HL-60 (cell line): Measurements from ENCODE around the gene MTHFSD.

Experiments
- DNase-seq, 2 experiments: peaks; one replicate each; pipeline ENCODE4 v3.0.0-alpha.2; 2010 to 2020; ENCODE audit warnings: low read depth in 1 of 2, low spot score in 1 of 2
- H3K27ac ChIP-seq: fragments of 250-450 bp; sonication (Bioruptor Pico); replicated peaks from 2 replicates; pipeline ENCODE4 v1.5.1; 2020; ENCODE audit warnings: mild to moderate bottlenecking, moderate library complexity
- H3K27me3 ChIP-seq: fragments of 250-450 bp; sonication (Bioruptor Pico); 2 replicates; pipeline ENCODE4 v1.5.1; 2021; ENCODE audit warnings: mild to moderate bottlenecking, moderate library complexity; ENCODE audit not compliant: insufficient read depth, poor library complexity, severe bottlenecking
- H3K4me3 ChIP-seq: replicated peaks from 2 replicates; pipeline ENCODE4 v1.5.1; 2011; ENCODE audit warnings: mild to moderate bottlenecking, control low read depth, low read length; ENCODE audit not compliant: insufficient read depth
- CTCF ChIP-seq: IDR thresholded peaks from one replicate; pipeline ENCODE4 v1.5.1; 2011; ENCODE audit warnings: low read length, control low read depth, inconsistent platforms; ENCODE audit not compliant: insufficient read depth
- GABPA ChIP-seq: IDR thresholded peaks from 2 replicates; pipeline ENCODE4 v1.6.1; 2012; ENCODE audit warnings: low read depth
- POLR2AphosphoS5 ChIP-seq: IDR thresholded peaks from 2 replicates; pipeline ENCODE4 v1.6.1; 2012; ENCODE audit warnings: low read depth
- REST ChIP-seq: IDR thresholded peaks from 2 replicates; pipeline ENCODE4 v1.6.1; 2012; ENCODE audit warnings: low read depth; ENCODE audit not compliant: insufficient replicate concordance
- SPI1 ChIP-seq: IDR thresholded peaks from 2 replicates; pipeline ENCODE4 v1.6.1; 2012; ENCODE audit warnings: low read depth, mild to moderate bottlenecking, borderline replicate concordance

Gene MTHFSD

DNA sequence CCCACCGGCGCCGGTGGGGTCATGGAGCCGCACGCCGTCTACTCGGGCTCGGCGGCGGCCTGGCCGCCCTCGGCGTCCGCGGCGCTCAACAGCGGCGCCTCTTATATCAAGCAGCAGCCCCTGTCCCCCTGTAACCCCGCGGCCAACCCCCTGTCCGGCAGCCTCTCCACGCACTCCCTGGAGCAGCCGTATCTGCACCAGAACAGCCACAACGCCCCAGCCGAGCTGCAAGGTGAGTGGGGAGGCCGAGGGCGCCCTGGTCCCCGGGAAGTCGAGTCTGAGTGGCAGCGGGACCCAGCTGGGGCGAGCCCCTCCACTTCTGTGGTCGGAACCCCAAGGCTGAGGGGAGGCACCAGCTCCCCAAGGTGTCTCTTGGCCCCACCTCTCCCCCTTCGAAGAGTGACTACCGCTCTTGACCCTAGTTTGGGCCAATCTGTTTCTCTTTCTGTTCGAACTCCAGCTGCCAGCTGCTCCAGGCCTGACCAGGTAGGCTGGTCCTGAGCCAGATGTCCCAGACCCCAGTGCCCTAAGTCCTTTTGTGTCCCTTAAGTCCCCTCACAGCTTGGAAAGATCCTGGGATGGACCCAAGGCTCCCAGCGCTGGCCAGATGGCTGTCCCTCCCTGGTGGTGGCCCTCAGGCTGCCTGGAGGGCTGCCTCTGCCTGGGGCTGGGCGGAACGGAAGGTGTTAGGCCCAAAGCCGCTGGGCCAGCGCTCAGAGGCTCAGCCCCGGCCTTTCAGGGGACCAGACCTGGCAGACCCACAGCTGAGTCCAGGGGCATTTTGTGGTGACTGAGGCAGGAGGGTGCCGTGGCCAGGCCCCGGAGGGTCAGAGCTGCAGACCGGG, 43.5 kb downstream of the MTHFSD start:
- DNase-seq: no peak
- TF ChIP-seq GABPA (no peak), REST (no peak), CTCF (no peak), SPI1 (no peak)
- H3K27me3 ChIP-seq: peaks cover 18% of the 10 kb centered on the region
- no peak overlapping the region for H3K27ac ChIP-seq
- H3K4me3 ChIP-seq: no peak overlapping the region

GRCh38 chr16:86510465-86511261, 44.4 kb downstream of the MTHFSD start, which contains the start of gene FOXF1:
Gene FOXF1, plus strand, starts transcription at chr16:86510527. Its CDS starts 43 bp downstream, at chr16:86510570.
- Histone ChIP-seq H3K4me3 (peak within 1 kb of the TSS; percentile 28), H3K27ac (no peak within 1 kb of the TSS), H3K27me3 (peaks cover 18% of the 10 kb centered on the region)
- DNase-seq: peak in 1 of 2 experiments; percentile 14
- no peak for TF ChIP-seq CTCF
- TF ChIP-seq POLR2AphosphoS5: no peak
- no peak for TF ChIP-seq SPI1
- TF ChIP-seq REST: no peak
- no peak for TF ChIP-seq GABPA

GRCh38 chr16:86509759-86510464, 45.1 kb downstream of the MTHFSD start:
- H3K27ac ChIP-seq: no peak overlapping the region
- no peak for DNase-seq

More at GRCh38 chr16:86509759-86510464, 45.1 kb downstream of the MTHFSD start:
- TF ChIP-seq CTCF (no peak), GABPA (no peak), POLR2AphosphoS5 (no peak), REST (no peak), SPI1 (no peak)
- Histone ChIP-seq H3K27me3 (peaks cover 18% of the 10 kb centered on the region), H3K4me3 (peak overlapping the region; percentile 28)
